H9 (cell line): ENCODE results near the gene MKX. TPM values are rescaled to one million over a fixed set of nuclear protein-coding genes. Genes with fewer than 3 reads are reported as not detected.

Experiments used
- DNase-seq: peaks from one replicate; pipeline ENCODE4 v3.0.0-alpha.2; 2017
- H2AFZ ChIP-seq: one replicate; pipeline ENCODE4 v1.6.1; 2013; ENCODE audit warnings: mild to moderate bottlenecking, low read length, control low read depth, moderate library complexity
- H2AK5ac ChIP-seq: 2 replicates; pipeline ENCODE4 v1.6.1; 2013; ENCODE audit warnings: low read length, control low read depth, mixed read lengths; ENCODE audit not compliant: insufficient read length
- H2BK120ac ChIP-seq: one replicate; pipeline ENCODE4 v1.6.1; 2013; ENCODE audit warnings: low read depth, mild to moderate bottlenecking, low read length, control low read depth, inconsistent platforms; ENCODE audit not compliant: poor library complexity, severe bottlenecking
- H2BK12ac ChIP-seq: 2 replicates; pipeline ENCODE4 v1.6.1; 2013; ENCODE audit warnings: low read length, control low read depth, mixed read lengths, low read depth; ENCODE audit not compliant: insufficient read length
- H2BK15ac ChIP-seq: 2 replicates; pipeline ENCODE4 v1.6.1; 2013; ENCODE audit warnings: low read depth, low read length, control low read depth
- H2BK20ac ChIP-seq: one replicate; pipeline ENCODE4 v1.6.1; 2013; ENCODE audit warnings: low read depth, mild to moderate bottlenecking, low read length, control low read depth, inconsistent platforms; ENCODE audit not compliant: poor library complexity, severe bottlenecking
- H2BK5ac ChIP-seq: 2 replicates; pipeline ENCODE4 v1.6.1; 2013; ENCODE audit warnings: low read length, control low read depth, mixed read lengths; ENCODE audit not compliant: insufficient read length
- H3K14ac ChIP-seq: 2 replicates; pipeline ENCODE4 v1.6.1; 2013; ENCODE audit warnings: low read length, control low read depth; ENCODE audit not compliant: insufficient read depth
- H3K18ac ChIP-seq: 2 replicates; pipeline ENCODE4 v1.6.1; 2013; ENCODE audit warnings: low read depth, mild to moderate bottlenecking, mixed read lengths, low read length, control low read depth; ENCODE audit not compliant: insufficient read length
- H3K23ac ChIP-seq: 2 replicates; pipeline ENCODE4 v1.6.1; 2013; ENCODE audit warnings: low read length, control low read depth, mixed read lengths, low read depth; ENCODE audit not compliant: insufficient read length
- H3K23me2 ChIP-seq: 2 replicates; pipeline ENCODE4 v1.6.1; 2013; ENCODE audit warnings: low read depth, mild to moderate bottlenecking, mixed read lengths, low read length, control low read depth; ENCODE audit not compliant: insufficient read length, poor library complexity, severe bottlenecking
- H3K27ac ChIP-seq: 2 replicates; pipeline ENCODE4 v1.5.1; 2013; ENCODE audit warnings: low read length, control low read depth, mixed read lengths, low read depth; ENCODE audit not compliant: insufficient read length
- H3K27me3 ChIP-seq: 2 replicates; pipeline ENCODE4 v1.6.1; 2013; ENCODE audit warnings: low read length, control low read depth, inconsistent platforms; ENCODE audit not compliant: insufficient read depth
- H3K4ac ChIP-seq: 2 replicates; pipeline ENCODE4 v1.6.1; 2013; ENCODE audit warnings: low read depth, mild to moderate bottlenecking, control low read depth, inconsistent platforms, low read length, moderate library complexity
- H3K4me1 ChIP-seq: 2 replicates; pipeline ENCODE4 v1.6.1; 2013; ENCODE audit warnings: low read length, control low read depth, inconsistent platforms; ENCODE audit not compliant: insufficient read depth
- H3K4me2 ChIP-seq: 2 replicates; pipeline ENCODE4 v1.6.1; 2013; ENCODE audit warnings: low read length, control low read depth, mixed read lengths; ENCODE audit not compliant: insufficient read length, insufficient read depth
- H3K56ac ChIP-seq: 2 replicates; pipeline ENCODE4 v1.6.1; 2013; ENCODE audit warnings: low read depth, mild to moderate bottlenecking, mixed read lengths, low read length, control low read depth; ENCODE audit not compliant: insufficient read length
- H3K79me1 ChIP-seq: 2 replicates; pipeline ENCODE4 v1.6.1; 2013; ENCODE audit warnings: low read depth, mild to moderate bottlenecking, moderate library complexity, low read length, control low read depth, inconsistent platforms; ENCODE audit not compliant: insufficient read depth, poor library complexity, severe bottlenecking
- H3K79me2 ChIP-seq: 2 replicates; pipeline ENCODE4 v1.6.1; 2013; ENCODE audit warnings: low read length, control low read depth, inconsistent platforms; ENCODE audit not compliant: insufficient read depth
- H3K9ac ChIP-seq: 2 replicates; pipeline ENCODE4 v1.6.1; 2013; ENCODE audit warnings: low read length, control low read depth, mixed read lengths; ENCODE audit not compliant: insufficient read length; ENCODE audit errors: extremely low read depth
- H3K9me3 ChIP-seq: one replicate; pipeline ENCODE4 v1.6.1; 2013; ENCODE audit warnings: low read depth, low read length, inconsistent platforms; ENCODE audit not compliant: control insufficient read depth
- H3T11ph ChIP-seq: one replicate; pipeline ENCODE4 v1.6.1; 2013; ENCODE audit warnings: mild to moderate bottlenecking, low read length, control low read depth, inconsistent platforms
- H4K20me1 ChIP-seq: one replicate; pipeline ENCODE4 v1.6.1; 2013; ENCODE audit not compliant: control insufficient read depth, insufficient read length, insufficient read depth
- H4K5ac ChIP-seq: 2 replicates; pipeline ENCODE4 v1.6.1; 2013; ENCODE audit warnings: low read depth, mild to moderate bottlenecking, mixed read lengths, low read length, control low read depth; ENCODE audit not compliant: insufficient read length
- H4K8ac ChIP-seq: replicated peaks from 2 replicates; pipeline ENCODE4 v1.6.1; 2013; ENCODE audit warnings: low read length, control low read depth, mixed read lengths, low read depth; ENCODE audit not compliant: insufficient read length
- H4K91ac ChIP-seq: 2 replicates; pipeline ENCODE4 v1.6.1; 2013; ENCODE audit warnings: low read depth, mild to moderate bottlenecking, moderate library complexity, mixed read lengths, low read length, control low read depth; ENCODE audit not compliant: insufficient read length
- H3K27ac Mint-ChIP-seq, 3 experiments: 2 replicates in 2 of 3; 3 replicates in 1 of 3; pipeline ENCODE4 v1.8.0; 2020 to 2021; ENCODE audit warnings: mixed read lengths in 3 of 3, mild to moderate bottlenecking in 1 of 3, moderate library complexity in 1 of 3
- H3K27me3 Mint-ChIP-seq: 2 replicates; pipeline ENCODE4 v1.8.0; 2021; ENCODE audit warnings: low read depth, mild to moderate bottlenecking, moderate library complexity, mixed read lengths
- H3K36me3 Mint-ChIP-seq, 3 experiments: 2 replicates in 2 of 3; 3 replicates in 1 of 3; pipeline ENCODE4 v1.8.0; 2020 to 2021; ENCODE audit warnings: low read depth in 3 of 3, mixed read lengths in 3 of 3; ENCODE audit not compliant: insufficient read depth in 1 of 3
- H3K4me1 Mint-ChIP-seq, 2 experiments: 2 replicates each; pipeline ENCODE4 v1.8.0; 2020; ENCODE audit warnings: mixed read lengths in 2 of 2
- H3K4me3 Mint-ChIP-seq, 2 experiments: 2 replicates in 1 of 2; 3 replicates in 1 of 2; pipeline ENCODE4 v1.8.0; 2020 to 2021; ENCODE audit warnings: mild to moderate bottlenecking in 2 of 2, mixed read lengths in 2 of 2, moderate library complexity in 1 of 2
- H3K9me3 Mint-ChIP-seq, 2 experiments: 2 replicates in 1 of 2; 3 replicates in 1 of 2; pipeline ENCODE4 v1.8.0; 2020; ENCODE audit warnings: mild to moderate bottlenecking in 2 of 2, mixed read lengths in 2 of 2, moderate library complexity in 1 of 2
- CTCF ChIP-seq: fragments of 200-600 bp; sonication (generic); conservative IDR thresholded peaks from 3 replicates; pipeline ENCODE4 v1.8.0; 2021; ENCODE audit warnings: antibody characterized with exemption, mild to moderate bottlenecking
- WGBS: extraction: QIAGEN DNeasy Blood & Tissue Kit; methylation state at CpG from one replicate; pipeline ENCODE4 v1.1.7; 2013; ENCODE audit warnings: missing lambda C conversion rate, low lambda C conversion rate, mixed read lengths; ENCODE audit not compliant: insufficient read length; ENCODE audit errors: extremely low coverage; 5-methylcytosine and 5-hydroxymethylcytosine counted together
- total RNA-seq: library from RNA; stranded (reverse); gene quantifications from 2 replicates; pipeline ENCODE4 v1.2.1, GENCODE V29; 2021

The MKX gene
- total RNA-seq, 1 experiment from 2014 or later, result 0.46 TPM

GRCh38 chr10:27730041-27730440 is 15.6 kb downstream of the MKX start:
- Histone ChIP-seq H4K5ac (no peak overlapping the region), H2AK5ac (no peak overlapping the region), H3K27ac (no peak overlapping the region), H2BK120ac (no peak overlapping the region), H4K91ac (no peak overlapping the region), H2AFZ (no peak overlapping the region), H3K9me3 (no peaks in the 10 kb centered on the region), H4K20me1 (no peaks in the 10 kb centered on the region), H2BK5ac (no peak overlapping the region), H3K23me2 (no peaks in the 10 kb centered on the region), H3K4me1 (no peaks in the 10 kb centered on the region), H3K4ac (no peak overlapping the region), H3K56ac (no peak overlapping the region), H3K79me2 (no peaks in the 10 kb centered on the region), H3K79me1 (no peaks in the 10 kb centered on the region), H3K14ac (no peak overlapping the region), H3K4me2 (no peak overlapping the region), H3K18ac (no peak overlapping the region), H3T11ph (no peak overlapping the region), H2BK20ac (no peak overlapping the region), H3K27me3 (no peaks in the 10 kb centered on the region), H4K8ac (no peak overlapping the region), H2BK15ac (no peak overlapping the region), H3K9ac (no peak overlapping the region), H3K23ac (no peak overlapping the region), H2BK12ac (no peak overlapping the region)
- H3K36me3 Mint-ChIP-seq, result no peaks in the 10 kb centered on the region
- no CpG with 5 or more reads among the region's 1 CpG for WGBS
- no peak for TF ChIP-seq CTCF
- no peak overlapping the region for H3K4me3 Mint-ChIP-seq
- no peaks in the 10 kb centered on the region for H3K9me3 Mint-ChIP-seq
- DNase-seq, result no peak
- H3K27ac Mint-ChIP-seq, result no peak overlapping the region
- H3K27me3 Mint-ChIP-seq, result no peaks in the 10 kb centered on the region; the same call in none of the 2 replicates
- H3K4me1 Mint-ChIP-seq, result peaks cover 8 to 11% of the 10 kb centered on the region in 2 experiments; a peak in 3 of 4 replicates
